COLO668 (cell line): ENCODE measurements around the gene PDILT.
"Not testable (repeated sequence)": the region's sequence is repeated elsewhere in the genome, so short reads cannot be mapped to it uniquely, and the experiment has no call there.

Experiments used
- DNase-seq: peaks from one replicate; lab custom pipeline; 2025; ENCODE audit not compliant: unreplicated experiment; lab: John Stamatoyannopoulos, UW

Gene PDILT

DNA sequence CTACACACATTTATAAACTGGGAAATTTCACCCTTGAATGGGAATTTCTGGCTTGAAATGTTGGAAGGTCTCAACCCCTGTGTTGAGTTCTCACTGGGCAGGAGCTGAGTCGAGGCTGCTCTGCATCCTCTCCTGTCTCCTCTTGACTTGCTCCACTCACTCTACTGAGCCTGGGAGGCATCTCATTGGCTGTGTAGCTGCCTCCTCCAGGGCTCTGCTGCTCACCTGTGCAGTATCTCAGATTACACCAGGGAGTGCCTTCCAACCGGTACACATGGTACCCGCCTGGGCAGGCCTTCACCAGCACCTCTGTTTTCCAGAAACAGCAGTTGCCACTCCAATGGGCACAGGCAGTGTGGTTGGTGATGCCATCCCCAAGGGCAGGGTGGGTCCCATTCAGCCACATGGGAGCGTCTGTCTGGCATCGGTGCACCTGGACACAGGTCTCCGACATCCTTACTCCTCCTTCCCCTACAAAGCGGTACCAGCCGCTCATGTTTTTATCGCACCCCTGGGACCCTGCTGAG is 80.9 kb downstream of the PDILT start:
- DNase-seq, result no peak

DNA sequence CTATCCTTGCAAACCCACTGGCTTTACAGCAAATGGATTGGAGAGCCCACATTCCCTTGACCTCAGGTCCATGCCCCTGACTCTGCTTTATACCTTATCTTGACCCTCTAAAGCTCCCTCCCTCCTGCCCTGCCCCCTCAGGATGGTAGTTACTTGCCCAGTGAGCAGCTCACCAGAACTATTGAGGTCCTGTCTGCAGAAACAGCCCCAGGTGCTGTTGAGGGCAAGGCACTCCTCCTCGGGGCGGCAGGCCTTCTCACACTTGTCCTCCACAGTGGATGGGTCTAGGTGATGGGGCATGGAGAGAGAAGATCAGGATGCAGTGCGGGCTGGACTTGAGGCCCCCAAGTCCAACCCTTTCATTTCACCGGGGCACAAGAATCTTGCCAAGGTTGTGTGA is 81.8 kb downstream of the PDILT start:
- DNase-seq, result no peak

DNA sequence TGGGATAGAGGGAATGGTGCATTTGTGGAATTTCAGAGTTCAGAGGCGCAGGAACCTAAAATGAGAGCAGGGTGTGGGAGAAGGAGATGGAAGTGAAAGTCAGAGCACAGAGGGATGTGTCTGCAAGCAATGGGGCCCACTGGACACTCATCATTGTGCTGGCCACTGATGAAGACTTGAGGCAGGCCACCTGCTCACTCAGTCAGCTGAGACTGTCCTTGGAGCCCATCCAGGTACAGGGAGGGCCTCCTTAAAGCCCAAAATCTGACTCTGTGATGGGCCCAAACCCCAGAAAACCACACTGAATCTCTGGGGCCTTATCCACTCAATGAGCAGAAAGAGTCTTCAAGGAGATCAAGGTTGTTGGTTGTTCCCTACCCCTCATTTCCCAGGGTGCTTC is 82.9 kb downstream of the PDILT start:
- no peak for DNase-seq

DNA sequence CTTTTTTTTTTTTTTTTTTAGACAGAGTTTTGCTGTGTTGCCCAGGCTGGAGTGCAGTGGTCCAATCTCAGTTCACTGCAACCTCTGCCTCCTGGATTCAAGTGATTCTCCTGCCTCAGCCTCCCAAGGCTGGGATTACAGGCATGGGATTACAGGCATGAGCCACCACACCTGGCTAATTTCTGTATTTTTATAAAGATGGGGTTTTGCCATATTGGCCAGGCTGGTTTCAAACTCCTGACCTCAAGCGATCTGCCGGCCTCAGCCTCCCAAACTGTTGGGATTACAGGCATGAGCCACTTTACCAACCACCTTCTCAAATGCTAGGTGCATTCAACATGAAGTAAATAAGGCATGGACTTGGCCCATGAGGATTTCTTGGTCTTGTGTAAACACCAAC is 83.5 kb downstream of the PDILT start:
- DNase-seq, result not testable (repeated sequence)

DNA sequence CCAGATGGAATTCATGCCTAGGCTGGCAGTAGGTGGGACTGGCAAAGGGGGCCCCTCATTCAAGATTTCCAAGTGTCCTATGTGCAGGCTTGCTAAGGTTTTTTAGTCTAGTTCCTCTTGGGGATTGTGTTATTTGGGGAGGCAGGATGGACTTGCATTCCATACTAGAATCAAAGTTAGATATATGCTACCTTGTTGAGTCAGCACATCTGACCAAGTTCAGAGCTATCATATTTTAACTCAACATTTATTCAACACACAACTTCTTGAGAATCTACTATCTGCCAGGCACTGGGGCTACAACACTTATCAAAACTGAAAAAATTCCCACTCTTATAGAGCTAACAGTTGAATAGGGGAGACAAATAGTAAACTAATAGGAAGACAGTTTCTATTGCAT is 83.9 kb downstream of the PDILT start:
- no peak for DNase-seq

DNA sequence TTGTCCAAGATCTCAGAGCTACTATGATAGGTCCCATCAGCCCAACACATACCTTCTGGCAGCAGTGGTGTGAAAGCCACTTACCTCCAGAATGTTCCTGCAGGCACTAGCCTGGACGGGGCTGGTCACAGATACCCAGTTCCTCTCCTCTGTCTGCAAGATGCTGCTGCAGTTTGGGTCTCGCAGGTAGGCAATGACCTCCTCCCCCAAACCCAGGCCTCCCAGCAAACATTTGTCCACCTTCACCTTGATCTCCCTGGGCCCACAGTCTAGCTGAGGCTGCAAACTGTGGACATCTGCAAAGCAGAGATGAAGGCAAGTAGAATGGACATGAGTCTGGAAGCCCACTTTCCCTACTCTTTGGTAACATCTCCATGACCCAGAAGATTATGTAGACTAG is 84.4 kb downstream of the PDILT start:
- DNase-seq, result no peak

- DNase-seq, result no peak
Measured at GRCh38 chr16:20319406-20319805, 85.1 kb downstream of the PDILT start.

GRCh38 chr16:20318437-20318836 is 86.1 kb downstream of the PDILT start:
- DNase-seq, result no peak

DNA sequence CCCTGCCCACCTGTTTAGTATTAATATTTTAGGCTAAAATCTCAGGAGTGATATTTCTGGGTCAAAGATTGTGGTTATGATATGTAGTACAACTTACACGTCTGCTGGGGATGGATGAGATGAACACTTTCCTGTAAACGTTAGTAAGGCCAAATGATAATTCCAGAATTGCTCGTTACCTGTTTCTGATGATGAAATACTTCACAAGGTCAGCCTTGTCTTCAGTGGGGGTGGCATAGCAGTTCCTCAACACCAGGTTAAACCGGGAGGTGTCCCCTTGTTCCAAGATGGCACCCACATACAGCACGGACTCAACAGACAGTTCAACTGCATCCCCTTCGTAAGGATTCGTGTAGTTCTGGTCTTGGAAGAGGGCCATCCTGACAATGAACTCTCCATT is 86.5 kb downstream of the PDILT start:
- DNase-seq, result no peak

DNA sequence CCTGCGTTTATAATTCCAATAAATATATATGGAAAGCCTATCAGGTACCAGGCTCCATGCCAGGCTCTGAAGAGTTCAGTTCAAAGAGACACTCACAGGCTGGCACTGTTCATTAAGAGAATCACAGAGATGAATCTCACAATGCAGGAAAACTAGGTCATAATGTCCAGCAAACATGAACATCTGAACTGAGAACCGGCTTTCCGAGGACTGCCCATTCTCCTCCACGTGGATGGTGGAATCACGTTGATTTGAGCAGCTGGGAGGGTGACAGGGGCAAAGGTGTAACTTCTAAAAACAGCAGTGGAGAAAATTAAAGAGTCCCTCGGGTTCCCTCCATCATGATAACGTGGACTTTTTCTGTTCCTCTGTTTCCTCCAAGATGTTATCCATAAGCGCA is 87.4 kb downstream of the PDILT start:
- DNase-seq, result no peak

GRCh38 chr16:20316715-20317114 is 87.8 kb downstream of the PDILT start:
- DNase-seq, result no peak

DNA sequence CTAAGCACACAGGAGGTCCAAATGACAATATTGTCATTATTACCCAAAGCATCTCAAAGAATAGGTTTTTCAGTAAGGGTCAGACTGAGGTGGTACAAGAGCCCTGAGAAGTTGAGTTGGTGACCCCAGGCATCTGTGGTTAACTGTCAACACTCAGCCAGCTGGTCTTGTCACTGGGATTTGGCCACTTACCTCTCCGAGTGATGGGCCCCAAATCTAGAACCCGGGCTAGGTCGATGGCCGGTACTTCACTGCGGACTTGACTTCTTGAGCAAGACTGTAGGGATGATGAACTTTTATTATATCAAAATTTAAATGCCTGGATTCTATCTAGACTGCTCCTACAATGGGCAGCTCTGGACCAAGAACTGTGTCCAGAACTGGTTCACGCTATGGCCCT is 88.8 kb downstream of the PDILT start:
- DNase-seq, result no peak

GRCh38 chr16:20314575-20314974 is 90.0 kb downstream of the PDILT start:
- no peak for DNase-seq

DNA sequence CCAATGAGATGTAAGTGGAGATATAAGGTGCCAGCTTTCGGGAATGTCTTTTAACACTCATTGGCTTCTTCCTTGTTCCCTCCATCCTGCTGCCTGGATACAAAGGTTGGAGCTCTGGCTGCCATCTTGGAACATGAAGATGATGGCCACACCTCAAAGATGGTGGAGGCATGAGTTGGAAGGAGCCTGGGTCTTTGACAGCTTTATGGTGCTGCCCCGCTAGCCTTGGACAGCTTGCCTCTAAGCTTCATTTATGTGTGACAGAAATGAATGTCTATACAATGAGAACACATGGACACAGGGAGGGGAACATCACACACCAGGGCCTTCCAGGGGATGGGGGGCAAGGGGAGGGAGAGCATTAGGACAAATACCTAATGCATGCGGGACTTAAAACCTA is 90.8 kb downstream of the PDILT start:
- no peak for DNase-seq

- not testable (repeated sequence) for DNase-seq
Measured at GRCh38 chr16:20312536-20313095, 91.9 kb downstream of the PDILT start.

GRCh38 chr16:20311548-20311947 is 93.0 kb downstream of the PDILT start:
- DNase-seq, result no peak

GRCh38 chr16:20310421-20311395 is 93.8 kb downstream of the PDILT start:
- no peak for DNase-seq

DNA sequence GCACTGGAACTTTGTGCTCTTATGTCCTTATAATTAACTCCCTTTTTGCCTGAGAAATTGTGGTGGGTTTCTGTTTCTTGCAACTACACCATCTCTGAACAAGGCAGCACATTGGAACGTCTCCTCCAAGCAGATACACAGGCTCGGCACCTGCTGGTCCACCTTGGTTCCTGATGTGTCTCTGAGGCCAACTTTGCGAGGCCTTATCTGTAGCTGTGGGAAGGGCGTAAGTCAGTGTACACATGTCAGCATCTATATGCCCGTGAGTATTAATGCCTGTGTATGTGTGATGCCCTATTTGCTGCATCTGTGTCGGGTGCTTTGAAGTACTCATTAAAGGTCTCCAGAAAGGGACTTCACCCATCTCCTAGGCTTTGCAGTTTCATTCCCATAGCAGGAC is 94.8 kb downstream of the PDILT start:
- DNase-seq, result no peak
